Kidney (tissue), 14 donors: Measurements from ENCODE around the gene RAB27B. TPM values are rescaled to one million over a fixed set of nuclear protein-coding genes. Genes with fewer than 3 reads are reported as not detected.
"Not testable (repeated sequence)": the region's sequence is repeated elsewhere in the genome, so short reads cannot be mapped to it uniquely, and the experiment has no call there.

ENCODE experiments used
- DNase-seq, 5 donors: peaks; one replicate each; pipeline ENCODE4 v3.0.0-alpha.2; 2013 to 2020
- FAIRE-seq: peaks from 2 replicates; lab custom pipeline; 2012; peaks lifted over from hg19 to GRCh38; lab: Jason Lieb, UNC
- H3K27ac ChIP-seq, 2 donors: one replicate each; pipeline ENCODE4 v1.7.0; 2013; ENCODE audit warnings: low read depth in 2 of 2, low read length in 2 of 2, inconsistent platforms in 1 of 2
- H3K27me3 ChIP-seq: one replicate; pipeline ENCODE4 v1.7.1; 2013; ENCODE audit warnings: low read length, inconsistent platforms; ENCODE audit not compliant: control insufficient read depth, insufficient read depth
- H3K36me3 ChIP-seq, 3 donors: one replicate each; pipeline versions ENCODE4 v1.7.0 to v1.7.1; 2013; ENCODE audit warnings: low read length in 3 of 3, control low read depth in 1 of 3, inconsistent platforms in 1 of 3; ENCODE audit not compliant: insufficient read depth in 3 of 3, control insufficient read depth in 2 of 3
- H3K4me1 ChIP-seq, 3 donors: one replicate each; pipeline versions ENCODE4 v1.7.0 to v1.7.1; 2013; ENCODE audit warnings: low read length in 3 of 3, inconsistent platforms in 1 of 3, low read depth in 1 of 3; ENCODE audit not compliant: control insufficient read depth in 2 of 3, insufficient read depth in 2 of 3
- H3K4me3 ChIP-seq, 3 donors: one replicate each; pipeline versions ENCODE4 v1.7.0 to v1.8.1; 2013; ENCODE audit warnings: low read length in 3 of 3, control low read depth in 1 of 3, inconsistent platforms in 1 of 3
- H3K9ac ChIP-seq, 3 donors: one replicate each; pipeline versions ENCODE4 v1.7.0 to v1.7.1; 2013; ENCODE audit warnings: low read length in 3 of 3, control low read depth in 1 of 3, inconsistent platforms in 1 of 3
- H3K9me3 ChIP-seq, 3 donors: one replicate each; pipeline versions ENCODE4 v1.7.0 to v1.7.1; 2013; ENCODE audit warnings: low read length in 3 of 3, control low read depth in 1 of 3, inconsistent platforms in 1 of 3; ENCODE audit not compliant: control insufficient read depth in 2 of 3, insufficient read depth in 1 of 3
- CTCF ChIP-seq: IDR thresholded peaks from 3 replicates; pipeline ENCODE4 v1.5.1; 2012; ENCODE audit warnings: mild to moderate bottlenecking, moderate library complexity, borderline replicate concordance; ENCODE audit not compliant: insufficient read depth; ENCODE audit errors: extremely low read depth
- intact Hi-C: fragments of 100-400 bp; cut with DNase I; formaldehyde crosslinking; loops from one replicate; pipeline ENCODE4 v1.11.1; 2022
- polyA plus RNA-seq: library from polyadenylated mRNA; stranded (reverse); fragments of 350-450 nt; fragmentation: Illumina TruSeq; extraction: RNeasy Lipid Tissue Mini Kit (QIAGEN cat#74804); gene quantifications from one replicate; pipeline ENCODE4 v1.2.3, GENCODE V29; 2014; ENCODE audit warnings: low read depth, low replicate concordance; ENCODE audit not compliant: insufficient read depth
- total RNA-seq: library from RNA; stranded (reverse); fragmentation: NEBNext Ultra II Directional; extraction: Animal tissue kit (Norgen Biotek cat#: 25700); gene quantifications from one replicate; pipeline ENCODE4 v1.2.1, GENCODE V29; 2021
- donor health status: control.
- donor health status: control.
- donor health status: control.
- donor health status: control.
- donor health status: control.
- donor health status: DM: yes; HTN: yes; CAD: no.
- donor health status: Normal renal cell carcinoma (clear cell type).

The RAB27B gene
- total and polyA plus RNA-seq, 2 donors from 2014 or later: 0.32 to 4.1 TPM

GRCh38 chr18:54807303-54807702 is 21.0 kb upstream of the RAB27B start:
- no peak for TF ChIP-seq CTCF
- Histone ChIP-seq H3K9me3 (no peaks in the 10 kb centered on the region), H3K4me3 (no peak overlapping the region), H3K27ac (no peak overlapping the region), H3K9ac (no peak overlapping the region), H3K36me3 (no peaks in the 10 kb centered on the region), H3K4me1 (no peaks in the 10 kb centered on the region), H3K27me3 (no peaks in the 10 kb centered on the region)
- FAIRE-seq: no peak
- DNase-seq: no peak
- intact Hi-C loops: no loop called here

- FAIRE-seq, H3K27ac ChIP-seq, DNase-seq, H3K36me3 ChIP-seq, intact Hi-C loops, H3K27me3 ChIP-seq, H3K9me3 ChIP-seq, H3K4me3 ChIP-seq, H3K4me1 ChIP-seq, H3K9ac ChIP-seq: not testable (repeated sequence)
Observed at GRCh38 chr18:54810662-54811061, 17.6 kb upstream of the RAB27B start.

GRCh38 chr18:54812885-54813284 is 15.4 kb upstream of the RAB27B start:
- FAIRE-seq: no peak
- Histone ChIP-seq H3K4me3 (no peak overlapping the region), H3K9ac (no peak overlapping the region), H3K27ac (no peak overlapping the region), H3K36me3 (no peaks in the 10 kb centered on the region), H3K27me3 (no peaks in the 10 kb centered on the region), H3K9me3 (no peaks in the 10 kb centered on the region), H3K4me1 (no peaks in the 10 kb centered on the region)
- TF ChIP-seq CTCF: no peak
- DNase-seq: no peak
- intact Hi-C loops: no loop called here

- Histone ChIP-seq H3K27ac (no peak overlapping the region), H3K9me3 (no peaks in the 10 kb centered on the region), H3K4me1 (no peaks in the 10 kb centered on the region), H3K36me3 (no peaks in the 10 kb centered on the region), H3K27me3 (no peaks in the 10 kb centered on the region), H3K9ac (no peak overlapping the region), H3K4me3 (no peak overlapping the region)
- DNase-seq (no peak), FAIRE-seq (no peak)
- intact Hi-C loops: no loop called here
- TF ChIP-seq CTCF: no peak
Observed at GRCh38 chr18:54813305-54813704, 15.0 kb upstream of the RAB27B start.
